Left ventricle myocardium inferior (tissue), 1 donor: ENCODE measurements around the gene STRAP. TPM values are rescaled to one million over a fixed set of nuclear protein-coding genes. Genes with fewer than 3 reads are reported as not detected.

ENCODE experiments used
- DNase-seq: peaks from one replicate; pipeline ENCODE4 v3.0.0-alpha.2; 2020
- H3K27ac ChIP-seq: fragments of 200-600 bp; replicated peaks from 2 replicates; pipeline ENCODE4 v1.8.0; 2021
- H3K27me3 ChIP-seq: fragments of 200-600 bp; 2 replicates; pipeline ENCODE4 v1.8.0; 2021; ENCODE audit warnings: low read depth
- H3K36me3 ChIP-seq: fragments of 200-600 bp; 2 replicates; pipeline ENCODE4 v1.8.0; 2021
- H3K4me1 ChIP-seq: fragments of 200-600 bp; 2 replicates; pipeline ENCODE4 v1.8.0; 2021
- H3K4me3 ChIP-seq: fragments of 200-600 bp; 2 replicates; pipeline ENCODE4 v1.8.0; 2021; ENCODE audit warnings: mild to moderate bottlenecking, moderate library complexity
- H3K9me3 ChIP-seq: fragments of 200-600 bp; replicated peaks from 2 replicates; pipeline ENCODE4 v1.8.0; 2021
- CTCF ChIP-seq: fragments of 200-600 bp; IDR thresholded peaks from 2 replicates; pipeline ENCODE4 v1.8.0; 2021; ENCODE audit warnings: antibody characterized with exemption, mild to moderate bottlenecking, borderline replicate concordance
- intact Hi-C: fragments of 100-400 bp; cut with micrococcal nuclease; formaldehyde crosslinking; loops from one replicate; pipeline ENCODE4 v1.11.0; 2022
- total RNA-seq: library from RNA; stranded (reverse); fragmentation: NEBNext Ultra II Directional; extraction: Animal tissue kit (Norgen Biotek cat#: 25700); gene quantifications from one replicate; pipeline ENCODE4 v1.2.1, GENCODE V29; 2021
- donor health status: DM: no; HTN: yes; CAD: no; lungs with severe emphysema.

Gene STRAP
- total RNA-seq, 1 donor from 2014 or later, result 130 TPM

GRCh38 chr12:15853877-15854276 is 28.3 kb upstream of the STRAP start:
- no peak overlapping the region for H3K4me3 ChIP-seq
- H3K4me1 ChIP-seq, result peaks cover 4% of the 10 kb centered on the region
- peaks cover 3% of the 10 kb centered on the region for H3K27me3 ChIP-seq
- no peaks in the 10 kb centered on the region for H3K36me3 ChIP-seq
- TF ChIP-seq CTCF, result no peak
- no peaks in the 10 kb centered on the region for H3K9me3 ChIP-seq
- no peak for DNase-seq
- no peak overlapping the region for H3K27ac ChIP-seq
- intact Hi-C loops, result no loop called here

- intact Hi-C loops, result loop anchor here (5.0 kb wide), 2 partner anchors 323 to 578 kb away; no protein-coding TSS in a partner anchor
- H3K9me3 ChIP-seq, result no peaks in the 10 kb centered on the region
- no peak for DNase-seq
These were observed 27.3 kb upstream of the STRAP start for GRCh38 chr12:15854916-15855315.

GRCh38 chr12:15855646-15856045 is 26.5 kb upstream of the STRAP start:
- Histone ChIP-seq H3K4me1 (peaks cover 4% of the 10 kb centered on the region), H3K36me3 (no peaks in the 10 kb centered on the region), H3K27me3 (peaks cover 14% of the 10 kb centered on the region), H3K27ac (peak overlapping the region; percentile 55), H3K4me3 (no peak overlapping the region), H3K9me3 (no peaks in the 10 kb centered on the region)
- no peak for DNase-seq
- no peak for TF ChIP-seq CTCF
- intact Hi-C loops, result loop anchor here (2.0 to 5.0 kb wide), 3 partner anchors 265 to 578 kb away; no protein-coding TSS in a partner anchor

More at GRCh38 chr12:15854916-15855315, 27.3 kb upstream of the STRAP start:
- Histone ChIP-seq H3K4me3 (no peak overlapping the region), H3K36me3 (no peaks in the 10 kb centered on the region), H3K27me3 (peaks cover 13% of the 10 kb centered on the region), H3K4me1 (peaks cover 4% of the 10 kb centered on the region), H3K27ac (peak overlapping the region; percentile 55)
- no peak for TF ChIP-seq CTCF

- Histone ChIP-seq H3K4me1 (peaks cover 4% of the 10 kb centered on the region), H3K9me3 (no peaks in the 10 kb centered on the region), H3K27me3 (peaks cover 14% of the 10 kb centered on the region), H3K4me3 (no peak overlapping the region), H3K36me3 (no peaks in the 10 kb centered on the region), H3K27ac (peak overlapping the region; percentile 55)
- intact Hi-C loops, result loop anchor here (2.0 to 5.0 kb wide), 3 partner anchors 266 to 579 kb away; no protein-coding TSS in a partner anchor
- TF ChIP-seq CTCF, result peak; percentile 88
- DNase-seq, result no peak
These were observed 25.8 kb upstream of the STRAP start for GRCh38 chr12:15856097-15856982.

- Histone ChIP-seq H3K9me3 (no peaks in the 10 kb centered on the region), H3K36me3 (no peaks in the 10 kb centered on the region), H3K4me3 (no peak overlapping the region), H3K27ac (no peak overlapping the region), H3K27me3 (peaks cover 14% of the 10 kb centered on the region), H3K4me1 (peaks cover 4% of the 10 kb centered on the region)
- TF ChIP-seq CTCF, result no peak
- DNase-seq, result no peak
- intact Hi-C loops, result loop anchor here (5.0 kb wide), 2 partner anchors 326 to 581 kb away; no protein-coding TSS in a partner anchor
These were observed 23.8 kb upstream of the STRAP start for GRCh38 chr12:15858353-15858752.
